ENCODE results near the gene GAS2L2. TPM values are rescaled to one million over a fixed set of nuclear protein-coding genes. Genes with fewer than 3 reads are reported as not detected.

The GAS2L2 gene
- polyA plus RNA-seq, 1 donor (not counting 4 experiments of a cell fraction or from before 2014, with no cell fraction given): 0.05 TPM

DNA sequence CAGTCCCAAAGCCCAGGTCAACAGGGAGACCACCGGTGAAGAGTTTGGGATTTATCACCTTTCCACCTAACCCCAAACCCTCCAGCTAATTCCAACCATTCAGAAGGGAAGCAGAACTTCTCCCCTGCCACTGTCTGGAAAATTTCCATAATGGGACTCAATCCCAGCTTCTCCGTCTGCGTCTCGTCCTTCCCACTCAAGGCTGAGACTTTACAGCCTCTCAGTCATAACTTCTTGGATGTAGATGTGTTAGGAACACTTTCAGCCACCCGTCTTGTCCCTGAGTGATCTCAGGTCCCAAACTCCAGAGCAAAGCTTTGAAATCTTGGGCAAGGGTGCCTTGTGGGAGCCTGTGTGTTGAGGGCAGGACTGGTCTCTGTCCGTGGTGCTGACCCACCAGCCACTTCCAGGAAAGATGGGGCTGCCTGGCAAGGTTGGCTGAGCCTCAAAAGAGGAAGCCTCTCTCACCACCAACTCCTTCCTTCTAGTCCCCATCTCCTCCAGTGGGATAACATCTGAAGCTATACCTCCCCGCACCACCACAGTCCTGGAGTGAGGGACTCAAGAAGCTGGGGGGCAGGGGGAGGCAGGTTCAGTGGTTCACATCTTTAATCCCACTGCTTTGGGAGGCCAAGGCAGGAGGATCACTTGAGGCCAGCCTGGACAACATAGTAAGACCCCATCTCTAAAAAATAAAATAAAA is 9.3 kb downstream of the GAS2L2 start:
- H3K4me2 ChIP-seq (ENCODE audit: control insufficient read depth, extremely low read depth, insufficient read depth, low read depth, low read length): no peak overlapping the region
- no peak for FAIRE-seq
- peaks cover 12% of the 10 kb centered on the region for H3K4me1 ChIP-seq (ENCODE audit: control insufficient read depth, extremely low read depth, insufficient read depth, low read length)
- H3K9ac ChIP-seq (ENCODE audit: control insufficient read depth, extremely low read depth, insufficient read depth, low read length): no peak overlapping the region
- H3K27ac ChIP-seq (ENCODE audit: control insufficient read depth, insufficient read depth, low read length): no peak overlapping the region
- no peaks in the 10 kb centered on the region for H3K36me3 ChIP-seq (ENCODE audit: control insufficient read depth in 2 of 2, extremely low read depth in 1 of 2, insufficient read depth in 2 of 2, low read length in 2 of 2)
- H2AFZ ChIP-seq (ENCODE audit: control insufficient read depth, low read length): no peak overlapping the region
- peaks cover 51% of the 10 kb centered on the region for H3K27me3 ChIP-seq (ENCODE audit: control insufficient read depth, extremely low read depth, insufficient read depth, low read length)
- H3K9me1 ChIP-seq (ENCODE audit: control insufficient read depth, extremely low read depth, insufficient read depth, low read length): no peaks in the 10 kb centered on the region
- H3K79me2 ChIP-seq (ENCODE audit: control insufficient read depth, insufficient read depth, low read length): no peaks in the 10 kb centered on the region
- dilution Hi-C loops (cut with MboI; ENCODE audit: extremely low pct_ligation_motif_present, low sequenced_read_pairs): no loop called here
- TF ChIP-seq EZH2 (IDR thresholded peaks at IDR 0.05; ENCODE audit: low read length): no peak
- TF ChIP-seq, protein P1, sequence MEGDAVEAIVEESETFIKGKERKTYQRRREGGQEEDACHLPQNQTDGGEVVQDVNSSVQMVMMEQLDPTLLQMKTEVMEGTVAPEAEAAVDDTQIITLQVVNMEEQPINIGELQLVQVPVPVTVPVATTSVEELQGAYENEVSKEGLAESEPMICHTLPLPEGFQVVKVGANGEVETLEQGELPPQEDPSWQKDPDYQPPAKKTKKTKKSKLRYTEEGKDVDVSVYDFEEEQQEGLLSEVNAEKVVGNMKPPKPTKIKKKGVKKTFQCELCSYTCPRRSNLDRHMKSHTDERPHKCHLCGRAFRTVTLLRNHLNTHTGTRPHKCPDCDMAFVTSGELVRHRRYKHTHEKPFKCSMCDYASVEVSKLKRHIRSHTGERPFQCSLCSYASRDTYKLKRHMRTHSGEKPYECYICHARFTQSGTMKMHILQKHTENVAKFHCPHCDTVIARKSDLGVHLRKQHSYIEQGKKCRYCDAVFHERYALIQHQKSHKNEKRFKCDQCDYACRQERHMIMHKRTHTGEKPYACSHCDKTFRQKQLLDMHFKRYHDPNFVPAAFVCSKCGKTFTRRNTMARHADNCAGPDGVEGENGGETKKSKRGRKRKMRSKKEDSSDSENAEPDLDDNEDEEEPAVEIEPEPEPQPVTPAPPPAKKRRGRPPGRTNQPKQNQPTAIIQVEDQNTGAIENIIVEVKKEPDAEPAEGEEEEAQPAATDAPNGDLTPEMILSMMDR (optimal IDR thresholded peaks at IDR 0.05 in 1 of 3, IDR thresholded peaks at IDR 0.05 in 1 of 3, conservative IDR thresholded peaks at IDR 0.05 in 1 of 3; ENCODE audit: extremely low read depth in 1 of 3, insufficient read depth in 2 of 3, low read length in 3 of 3): no peak
- no peak overlapping the region for H3K4me3 ChIP-seq (ENCODE audit: control insufficient read depth in 2 of 3, extremely low read depth in 1 of 3, insufficient read depth in 2 of 3, low read depth in 1 of 3, low read length in 3 of 3)
- H3K9me3 ChIP-seq (ENCODE audit: control insufficient read depth, low read depth, low read length): no peaks in the 10 kb centered on the region
- no peaks in the 10 kb centered on the region for H4K20me1 ChIP-seq (ENCODE audit: control insufficient read depth, extremely low read depth, insufficient read depth, low read length)
- DNase-seq (ENCODE audit: low read depth, low spot score): no peak

DNA sequence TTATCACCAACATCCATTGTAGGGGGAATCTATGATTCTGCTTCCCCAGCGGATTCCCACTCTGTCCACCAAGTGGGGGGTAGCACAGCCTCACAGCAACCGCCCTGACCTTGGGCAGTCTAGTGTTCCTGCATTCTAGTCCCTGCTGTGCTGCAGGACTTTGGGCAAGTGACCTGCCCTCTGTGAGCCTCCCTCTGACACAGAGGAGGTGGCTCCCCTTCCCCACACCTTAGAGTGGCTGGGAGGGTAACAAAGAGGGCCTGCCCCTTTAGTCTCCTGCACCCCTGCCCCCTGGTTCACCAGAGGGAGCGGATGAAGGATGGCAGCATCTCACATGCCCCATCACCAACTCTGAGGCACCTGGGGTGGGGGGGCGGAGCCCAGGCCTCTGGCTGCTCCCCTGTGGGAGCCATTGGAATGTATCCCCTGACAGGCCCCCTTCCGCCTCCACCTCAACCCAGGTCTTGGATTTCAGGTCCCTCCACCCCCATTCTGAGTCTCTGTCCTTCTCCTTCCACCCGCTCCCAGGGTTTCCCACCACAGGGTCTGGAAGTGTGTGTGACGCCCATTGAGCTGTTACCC is 10.1 kb downstream of the GAS2L2 start:
- no peaks in the 10 kb centered on the region for H3K9me3 ChIP-seq (ENCODE audit: control insufficient read depth, low read depth, low read length)
- peaks cover 57% of the 10 kb centered on the region for H3K27me3 ChIP-seq (ENCODE audit: control insufficient read depth, extremely low read depth, insufficient read depth, low read length)

More for the DNA sequence above, 10.1 kb downstream of the GAS2L2 start:
- Histone ChIP-seq H4K20me1 (ENCODE audit: control insufficient read depth, extremely low read depth, insufficient read depth, low read length) (no peaks in the 10 kb centered on the region), H3K79me2 (ENCODE audit: control insufficient read depth, insufficient read depth, low read length) (no peaks in the 10 kb centered on the region), H3K4me2 (ENCODE audit: control insufficient read depth, extremely low read depth, insufficient read depth, low read depth, low read length) (no peak overlapping the region), H3K4me3 (ENCODE audit: control insufficient read depth in 2 of 3, extremely low read depth in 1 of 3, insufficient read depth in 2 of 3, low read depth in 1 of 3, low read length in 3 of 3) (no peak overlapping the region), H3K27ac (ENCODE audit: control insufficient read depth, insufficient read depth, low read length) (no peak overlapping the region), H3K4me1 (ENCODE audit: control insufficient read depth, extremely low read depth, insufficient read depth, low read length) (peaks cover 5% of the 10 kb centered on the region), H2AFZ (ENCODE audit: control insufficient read depth, low read length) (no peak overlapping the region), H3K36me3 (ENCODE audit: control insufficient read depth in 2 of 2, extremely low read depth in 1 of 2, insufficient read depth in 2 of 2, low read length in 2 of 2) (no peaks in the 10 kb centered on the region), H3K9me1 (ENCODE audit: control insufficient read depth, extremely low read depth, insufficient read depth, low read length) (no peaks in the 10 kb centered on the region), H3K9ac (ENCODE audit: control insufficient read depth, extremely low read depth, insufficient read depth, low read length) (no peak overlapping the region)
- TF ChIP-seq EZH2 (IDR thresholded peaks at IDR 0.05; ENCODE audit: low read length): no peak
- TF ChIP-seq, protein P1 (optimal IDR thresholded peaks at IDR 0.05 in 1 of 3, IDR thresholded peaks at IDR 0.05 in 1 of 3, conservative IDR thresholded peaks at IDR 0.05 in 1 of 3; ENCODE audit: extremely low read depth in 1 of 3, insufficient read depth in 2 of 3, low read length in 3 of 3): no peak
- FAIRE-seq: no peak
- dilution Hi-C loops (cut with MboI; ENCODE audit: extremely low pct_ligation_motif_present, low sequenced_read_pairs): no loop called here
- DNase-seq (ENCODE audit: low read depth, low spot score): no peak

Data from keratinocyte (primary cell).